Lower leg skin (tissue), 4 donors: Measurements from ENCODE around the gene ACY1. TPM values are rescaled to one million over a fixed set of nuclear protein-coding genes. Genes with fewer than 3 reads are reported as not detected.
A peak's percentile ranks its signal among the peaks of the same experiment; 100 is the strongest.

ENCODE experiments used
- DNase-seq, 2 donors: peaks; one replicate each; pipeline ENCODE4 v3.0.0-alpha.2; 2019; ENCODE audit warnings: low spot score in 2 of 2
- H3K4me3 ChIP-seq: fragments of 200-600 bp; sonication (generic); 2 replicates; pipeline ENCODE4 v1.5.1; 2017; ENCODE audit warnings: mild to moderate bottlenecking, low read depth; ENCODE audit not compliant: poor library complexity, severe bottlenecking
- CTCF ChIP-seq, 3 donors: fragments of 450-650 bp; IDR thresholded peaks; one replicate each; pipeline ENCODE4 v1.5.1; 2016; ENCODE audit warnings: antibody characterized with exemption in 3 of 3, mild to moderate bottlenecking in 3 of 3, moderate library complexity in 2 of 3
- POLR2A ChIP-seq, 2 donors: fragments of 450-650 bp; IDR thresholded peaks; one replicate each; pipeline ENCODE4 v1.6.1; 2016 to 2017; ENCODE audit warnings: antibody characterized with exemption in 2 of 2, mild to moderate bottlenecking in 1 of 2, moderate library complexity in 1 of 2
- WGBS, 2 donors: methylation state at CpG; one replicate each; pipeline ENCODE4 v1.1.5; 2018; 5-methylcytosine and 5-hydroxymethylcytosine counted together
- intact Hi-C: fragments of 100-400 bp; cut with DNase I; formaldehyde crosslinking; loops from one replicate; pipeline ENCODE4 v1.15.0; 2023; ENCODE audit warnings: low total_unique reads
- total RNA-seq, 4 donors: library from RNA; depleted of rRNA; stranded (reverse); fragments of >200 nt; gene quantifications; one replicate each; pipeline ENCODE4 v1.1.0, GENCODE V29; 2016

The ACY1 gene
- total RNA-seq, 4 donors from 2014 or later = 16.2 to 44.2 (median 30.5) TPM

GRCh38 chr3:51966016-51966415 lies 17.3 kb upstream of the ACY1 start:
- TF ChIP-seq POLR2A (IDR thresholded peaks at IDR 0.05) = no peak
- TF ChIP-seq CTCF (IDR thresholded peaks at IDR 0.05) = no peak
- DNase-seq = no peak
- intact Hi-C loops = no loop called here
- 74 to 80% methylated on average over 2 of the region's 2 CpGs for WGBS, 2 donors
- no peak overlapping the region for H3K4me3 ChIP-seq

- no peak for DNase-seq
- H3K4me3 ChIP-seq = peak overlapping the region; percentile 49
- WGBS, 2 donors = 60 to 64% methylated on average over 2 to 4 of the region's 5 CpGs
- no peak for TF ChIP-seq CTCF (IDR thresholded peaks at IDR 0.05)
- TF ChIP-seq POLR2A (IDR thresholded peaks at IDR 0.05) = no peak
- intact Hi-C loops = no loop called here
Measured at GRCh38 chr3:51966486-51966885, 16.8 kb upstream of the ACY1 start.

- peak overlapping the region; percentile 49 for H3K4me3 ChIP-seq
- WGBS, 2 donors = 3 to 5% methylated on average over 9 to 24 of the region's 33 CpGs
- TF ChIP-seq CTCF (IDR thresholded peaks at IDR 0.05) (no peak), POLR2A (IDR thresholded peaks at IDR 0.05) (no peak)
- DNase-seq = no peak
- intact Hi-C loops = no loop called here
Measured at GRCh38 chr3:51966922-51967383, 16.4 kb upstream of the ACY1 start.

GRCh38 chr3:51967384-51968169 lies 15.8 kb upstream of the ACY1 start, which contains the start of gene PCBP4:
Gene PCBP4 (minus strand): TSS chr3:51967454. CDS start chr3:51961240, 6,214 bp downstream.
- H3K4me3 ChIP-seq = peak within 1 kb of the TSS; percentile 65
- 0 to 2% methylated on average over 24 to 59 of the region's 90 CpGs for WGBS, 2 donors
- peak; percentile 47 to 92 for DNase-seq
- intact Hi-C loops = no loop called here
- TF ChIP-seq POLR2A (IDR thresholded peaks at IDR 0.05) (no peak), CTCF (IDR thresholded peaks at IDR 0.05) (no peak)

GRCh38 chr3:51968170-51968775 lies 15.1 kb upstream of the ACY1 start:
- TF ChIP-seq CTCF (IDR thresholded peaks at IDR 0.05) (no peak), POLR2A (IDR thresholded peaks at IDR 0.05) (no peak)
- no peak for DNase-seq
- H3K4me3 ChIP-seq = no peak overlapping the region
- 14 to 22% methylated on average over 11 of the region's 11 CpGs for WGBS, 2 donors
- intact Hi-C loops = no loop called here
